Osteoblast (primary cell): Measurements from ENCODE around the gene ATOH8. TPM values are rescaled to one million over a fixed set of nuclear protein-coding genes. Genes with fewer than 3 reads are reported as not detected.

Experiments
- DNase-seq: peaks from one replicate; pipeline ENCODE4 v3.0.0; 2011; ENCODE audit warnings: low spot score, mixed read lengths; ENCODE audit not compliant: insufficient read length; ENCODE audit errors: missing footprints
- H2AFZ ChIP-seq: 2 replicates; pipeline ENCODE4 v1.6.0; 2011; ENCODE audit warnings: mild to moderate bottlenecking, low read length
- H3K27ac ChIP-seq: 2 replicates; pipeline ENCODE4 v1.5.1; 2011; ENCODE audit warnings: mild to moderate bottlenecking, low read depth, low read length, moderate library complexity
- H3K27me3 ChIP-seq: 2 replicates; pipeline ENCODE4 v1.6.0; 2012; ENCODE audit warnings: mild to moderate bottlenecking, control low read depth, inconsistent platforms, low read length, moderate library complexity; ENCODE audit not compliant: insufficient read depth
- H3K36me3 ChIP-seq: 2 replicates; pipeline ENCODE4 v1.5.1; 2011; ENCODE audit warnings: mild to moderate bottlenecking, low read length, control low read depth, moderate library complexity; ENCODE audit not compliant: insufficient read depth
- H3K4me1 ChIP-seq: 2 replicates; pipeline ENCODE4 v1.5.1; 2011; ENCODE audit warnings: mild to moderate bottlenecking, low read length, control low read depth, moderate library complexity; ENCODE audit not compliant: insufficient read depth
- H3K4me2 ChIP-seq: 2 replicates; pipeline ENCODE4 v1.6.0; 2011; ENCODE audit warnings: mild to moderate bottlenecking, low read length; ENCODE audit not compliant: insufficient read depth
- H3K4me3 ChIP-seq: fragments of 200-600 bp; sonication (generic); 3 replicates; pipeline ENCODE4 v1.5.1; 2012; ENCODE audit warnings: mild to moderate bottlenecking, low read length, inconsistent platforms; ENCODE audit not compliant: insufficient read depth
- H3K79me2 ChIP-seq: 2 replicates; pipeline ENCODE4 v1.6.0; 2012; ENCODE audit warnings: mild to moderate bottlenecking, low read length, control low read depth, inconsistent platforms; ENCODE audit not compliant: insufficient read depth
- H3K9me3 ChIP-seq: 2 replicates; pipeline ENCODE4 v1.5.1; 2011; ENCODE audit warnings: low read depth, low read length, control low read depth
- H4K20me1 ChIP-seq: 2 replicates; pipeline ENCODE4 v1.6.0; 2012; ENCODE audit warnings: mild to moderate bottlenecking, low read length, control low read depth; ENCODE audit not compliant: insufficient read depth
- total RNA-seq: library from RNA; depleted of rRNA; stranded (reverse); fragments of >200 nt; gene quantifications from 2 replicates; pipeline ENCODE4 v1.2.3, GENCODE V29; 2012
- TF ChIP-seq, protein P1 (sequence below): IDR thresholded peaks from 2 replicates; pipeline ENCODE4 v1.5.1; 2011; ENCODE audit warnings: mild to moderate bottlenecking, low read depth, low read length, moderate library complexity; ENCODE audit errors: extremely low read depth

ATOH8 gene
- total RNA-seq, 1 donor: 35.1 TPM

DNA sequence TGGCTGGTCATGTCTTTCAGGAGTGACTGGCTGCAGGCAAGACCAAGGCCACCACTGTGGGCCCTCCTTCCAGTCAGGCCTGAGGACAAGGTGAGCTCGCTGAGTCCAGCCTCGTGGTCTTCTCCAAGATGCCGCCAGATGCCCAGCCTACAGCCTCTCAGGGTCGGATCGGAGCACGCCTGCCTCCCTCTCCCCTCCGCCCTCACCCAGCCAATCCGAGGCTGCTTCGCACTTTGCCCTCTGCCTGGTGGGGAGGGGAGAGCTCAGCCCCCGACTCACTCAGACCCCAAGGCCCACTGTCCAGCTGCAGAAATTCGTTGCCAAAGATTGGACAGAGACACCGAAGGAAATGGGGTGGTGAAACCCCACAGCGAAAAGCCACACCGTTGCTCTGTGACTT, 33.1 kb downstream of the ATOH8 start:
- no peak overlapping the region for H3K4me3 ChIP-seq
- H3K9me3 ChIP-seq: no peaks in the 10 kb centered on the region
- peaks cover 27% of the 10 kb centered on the region for H3K4me1 ChIP-seq
- H3K36me3 ChIP-seq: peaks cover 18% of the 10 kb centered on the region
- H4K20me1 ChIP-seq: peaks cover 19% of the 10 kb centered on the region
- H3K79me2 ChIP-seq: no peaks in the 10 kb centered on the region
- no peaks in the 10 kb centered on the region for H3K27me3 ChIP-seq
- H3K27ac ChIP-seq: no peak overlapping the region
- no peak overlapping the region for H3K4me2 ChIP-seq
- TF ChIP-seq, protein P1, sequence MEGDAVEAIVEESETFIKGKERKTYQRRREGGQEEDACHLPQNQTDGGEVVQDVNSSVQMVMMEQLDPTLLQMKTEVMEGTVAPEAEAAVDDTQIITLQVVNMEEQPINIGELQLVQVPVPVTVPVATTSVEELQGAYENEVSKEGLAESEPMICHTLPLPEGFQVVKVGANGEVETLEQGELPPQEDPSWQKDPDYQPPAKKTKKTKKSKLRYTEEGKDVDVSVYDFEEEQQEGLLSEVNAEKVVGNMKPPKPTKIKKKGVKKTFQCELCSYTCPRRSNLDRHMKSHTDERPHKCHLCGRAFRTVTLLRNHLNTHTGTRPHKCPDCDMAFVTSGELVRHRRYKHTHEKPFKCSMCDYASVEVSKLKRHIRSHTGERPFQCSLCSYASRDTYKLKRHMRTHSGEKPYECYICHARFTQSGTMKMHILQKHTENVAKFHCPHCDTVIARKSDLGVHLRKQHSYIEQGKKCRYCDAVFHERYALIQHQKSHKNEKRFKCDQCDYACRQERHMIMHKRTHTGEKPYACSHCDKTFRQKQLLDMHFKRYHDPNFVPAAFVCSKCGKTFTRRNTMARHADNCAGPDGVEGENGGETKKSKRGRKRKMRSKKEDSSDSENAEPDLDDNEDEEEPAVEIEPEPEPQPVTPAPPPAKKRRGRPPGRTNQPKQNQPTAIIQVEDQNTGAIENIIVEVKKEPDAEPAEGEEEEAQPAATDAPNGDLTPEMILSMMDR: no peak
- H2AFZ ChIP-seq: no peak overlapping the region
- no peak for DNase-seq

DNA sequence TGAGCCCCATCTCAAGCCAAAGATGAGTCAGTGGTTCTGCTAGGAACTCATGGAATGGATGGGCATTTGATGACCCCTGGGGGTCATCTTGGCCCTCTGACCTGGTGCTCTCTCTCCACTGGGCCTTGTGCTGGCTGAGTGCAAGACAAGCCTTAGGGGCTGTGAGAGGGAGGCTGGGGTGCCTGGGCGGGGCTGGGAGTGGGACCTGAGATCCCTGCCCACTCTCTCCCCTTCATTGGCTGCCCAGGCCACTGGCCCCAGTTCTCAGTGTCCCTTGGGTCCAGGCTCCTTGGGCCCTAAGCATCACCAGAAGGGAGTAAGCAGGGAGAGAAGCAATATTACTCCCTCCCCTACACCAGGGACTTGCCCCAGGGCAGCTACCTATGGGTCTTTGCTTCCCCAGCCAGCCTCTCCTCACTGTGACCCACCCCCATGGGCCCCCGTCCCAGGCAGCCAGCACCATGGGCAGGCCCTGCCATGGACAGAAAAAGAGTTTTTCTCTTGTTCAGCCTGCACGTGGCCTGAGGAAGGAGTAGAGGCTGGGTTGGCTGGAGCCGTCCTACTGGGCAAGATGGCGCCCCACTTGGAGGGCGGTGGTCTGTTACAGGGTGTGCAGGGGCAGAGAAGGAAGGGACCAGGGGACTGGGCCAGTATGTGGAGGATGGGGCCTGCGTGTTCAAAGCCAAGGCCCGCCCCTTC, 33.6 kb downstream of the ATOH8 start:
- Histone ChIP-seq H3K79me2 (no peaks in the 10 kb centered on the region), H3K27me3 (no peaks in the 10 kb centered on the region), H3K4me2 (no peak overlapping the region), H3K9me3 (no peaks in the 10 kb centered on the region), H3K4me1 (peaks cover 32% of the 10 kb centered on the region), H3K36me3 (peaks cover 18% of the 10 kb centered on the region), H2AFZ (no peak overlapping the region), H3K4me3 (no peak overlapping the region), H3K27ac (no peak overlapping the region), H4K20me1 (peaks cover 19% of the 10 kb centered on the region)
- TF ChIP-seq, protein P1: no peak
- no peak for DNase-seq

DNA sequence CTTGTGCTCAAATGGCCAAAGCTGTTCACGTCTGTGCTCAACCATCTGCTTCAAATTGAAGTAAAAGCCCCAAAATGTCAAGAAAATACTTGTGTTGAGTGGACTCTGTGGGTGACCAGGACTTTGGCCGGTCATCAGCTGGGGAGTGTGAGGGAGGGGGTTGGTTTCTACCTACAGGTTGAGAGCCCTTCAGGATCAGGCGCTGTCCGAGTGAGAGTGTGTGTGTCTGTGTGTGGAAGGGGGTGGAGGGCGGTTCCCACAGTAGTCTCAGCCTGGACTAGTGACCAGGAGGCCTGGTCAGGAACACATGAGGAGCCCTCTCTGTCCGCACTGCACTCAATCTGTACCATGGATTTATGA, 34.2 kb downstream of the ATOH8 start:
- Histone ChIP-seq H3K27me3 (no peaks in the 10 kb centered on the region), H3K79me2 (no peaks in the 10 kb centered on the region), H3K4me2 (no peak overlapping the region), H3K4me3 (no peak overlapping the region), H3K27ac (no peak overlapping the region), H4K20me1 (peaks cover 19% of the 10 kb centered on the region), H3K36me3 (peaks cover 18% of the 10 kb centered on the region), H3K9me3 (no peaks in the 10 kb centered on the region), H2AFZ (no peak overlapping the region), H3K4me1 (peaks cover 37% of the 10 kb centered on the region)
- TF ChIP-seq, protein P1: no peak
- DNase-seq: no peak

DNA sequence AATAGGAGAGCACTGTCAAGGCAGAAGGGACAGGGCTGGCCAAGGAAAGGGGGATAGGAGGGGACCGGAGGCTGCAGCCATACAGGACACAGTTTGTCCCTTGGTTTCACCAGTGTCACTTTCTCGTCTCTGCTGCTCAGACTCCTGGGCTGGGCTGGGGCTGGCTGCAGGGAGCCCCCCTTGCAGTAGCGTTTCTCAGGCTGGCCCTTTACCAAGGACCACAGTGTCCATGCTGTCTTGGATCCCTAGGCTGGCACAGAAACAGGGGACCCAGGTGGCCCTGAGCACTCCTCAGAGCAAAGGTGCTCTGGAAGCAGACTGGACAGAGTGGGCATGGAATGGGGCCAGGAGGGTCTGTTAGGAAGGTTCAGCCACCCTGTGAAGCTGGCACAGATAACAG, 34.8 kb downstream of the ATOH8 start:
- Histone ChIP-seq H3K27me3 (no peaks in the 10 kb centered on the region), H4K20me1 (peaks cover 19% of the 10 kb centered on the region), H3K4me2 (no peak overlapping the region), H3K27ac (no peak overlapping the region), H2AFZ (no peak overlapping the region), H3K79me2 (no peaks in the 10 kb centered on the region), H3K4me3 (no peak overlapping the region), H3K4me1 (peaks cover 42% of the 10 kb centered on the region), H3K9me3 (no peaks in the 10 kb centered on the region), H3K36me3 (peaks cover 18% of the 10 kb centered on the region)
- DNase-seq: no peak
- TF ChIP-seq, protein P1: no peak
